Progenitor cell of endocrine pancreas (in vitro differentiated cells): ENCODE data around the gene CHST15. TPM values are rescaled to one million over a fixed set of nuclear protein-coding genes. Genes with fewer than 3 reads are reported as not detected.

ENCODE experiments used
- DNase-seq: peaks from one replicate; pipeline ENCODE4 v3.0.0; 2021; ENCODE audit warnings: low spot score; ENCODE audit not compliant: unreplicated experiment
- H3K27ac Mint-ChIP-seq: 2 replicates; pipeline ENCODE4 v1.8.0; 2021; ENCODE audit warnings: mild to moderate bottlenecking, moderate library complexity, mixed read lengths
- H3K27me3 Mint-ChIP-seq: 2 replicates; pipeline ENCODE4 v1.8.0; 2021; ENCODE audit warnings: mixed read lengths
- H3K36me3 Mint-ChIP-seq: 2 replicates; pipeline ENCODE4 v1.8.0; 2022; ENCODE audit warnings: mixed read lengths; ENCODE audit not compliant: insufficient read depth
- H3K4me1 Mint-ChIP-seq: 2 replicates; pipeline ENCODE4 v1.8.0; 2021; ENCODE audit warnings: low read depth, mixed read lengths
- H3K4me3 Mint-ChIP-seq: 2 replicates; pipeline ENCODE4 v1.8.0; 2021; ENCODE audit warnings: low read depth, mild to moderate bottlenecking, moderate library complexity, mixed read lengths
- H3K9me3 Mint-ChIP-seq: 2 replicates; pipeline ENCODE4 v1.8.0; 2021; ENCODE audit warnings: low read depth, mixed read lengths
- total RNA-seq: library from RNA; stranded (reverse); gene quantifications from 2 replicates; pipeline ENCODE4 v1.2.1, GENCODE V29; 2021
- TF ChIP-seq, protein P1 (sequence below): fragments of 200-600 bp; sonication (generic); IDR thresholded peaks from one replicate; pipeline ENCODE4 v1.5.0; 2021; ENCODE audit warnings: antibody characterized with exemption, mild to moderate bottlenecking; ENCODE audit not compliant: unreplicated experiment

Gene CHST15
- total RNA-seq, 1 donor from 2014 or later = 7.9 TPM

DNA sequence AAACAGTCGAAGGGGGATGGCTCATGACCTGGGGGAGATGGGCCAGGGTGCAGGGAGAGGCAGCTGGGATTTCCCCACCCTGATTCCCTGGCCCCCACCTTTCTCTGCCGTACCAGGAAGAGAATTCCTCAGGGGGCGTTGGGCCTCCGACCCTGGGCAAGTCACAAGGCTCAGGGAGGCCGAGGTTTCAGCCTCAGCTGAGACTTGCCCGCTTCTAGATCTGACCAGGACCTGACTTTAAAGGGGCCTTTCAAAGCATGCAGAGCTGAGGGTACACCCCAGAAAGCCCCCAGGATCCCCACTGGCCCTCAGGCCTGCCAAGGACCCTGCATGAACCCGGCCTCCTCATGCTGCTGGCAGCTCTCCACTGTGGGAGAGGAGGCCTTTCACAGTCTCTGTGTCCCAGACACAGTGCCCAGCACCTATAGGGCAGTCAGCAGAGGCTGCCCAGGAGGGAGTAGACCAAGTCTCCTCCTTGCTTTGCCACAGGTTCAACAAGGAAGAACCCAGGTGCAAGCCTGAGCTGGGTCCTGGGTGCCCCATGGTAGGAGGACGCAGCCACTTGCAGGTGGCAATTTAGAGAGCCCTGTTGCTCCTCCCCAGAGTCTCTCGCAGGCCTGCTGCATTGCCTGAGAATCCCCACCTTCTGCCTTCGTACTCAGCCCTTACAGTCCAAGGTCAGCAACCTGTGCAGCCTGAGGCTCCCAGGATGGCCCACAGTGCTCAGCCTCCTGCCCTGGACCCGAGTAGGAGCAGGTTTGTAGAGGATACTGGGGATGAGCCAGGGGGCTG lies 89.3 kb downstream of the CHST15 start:
- no peak for DNase-seq
- TF ChIP-seq, protein P1, sequence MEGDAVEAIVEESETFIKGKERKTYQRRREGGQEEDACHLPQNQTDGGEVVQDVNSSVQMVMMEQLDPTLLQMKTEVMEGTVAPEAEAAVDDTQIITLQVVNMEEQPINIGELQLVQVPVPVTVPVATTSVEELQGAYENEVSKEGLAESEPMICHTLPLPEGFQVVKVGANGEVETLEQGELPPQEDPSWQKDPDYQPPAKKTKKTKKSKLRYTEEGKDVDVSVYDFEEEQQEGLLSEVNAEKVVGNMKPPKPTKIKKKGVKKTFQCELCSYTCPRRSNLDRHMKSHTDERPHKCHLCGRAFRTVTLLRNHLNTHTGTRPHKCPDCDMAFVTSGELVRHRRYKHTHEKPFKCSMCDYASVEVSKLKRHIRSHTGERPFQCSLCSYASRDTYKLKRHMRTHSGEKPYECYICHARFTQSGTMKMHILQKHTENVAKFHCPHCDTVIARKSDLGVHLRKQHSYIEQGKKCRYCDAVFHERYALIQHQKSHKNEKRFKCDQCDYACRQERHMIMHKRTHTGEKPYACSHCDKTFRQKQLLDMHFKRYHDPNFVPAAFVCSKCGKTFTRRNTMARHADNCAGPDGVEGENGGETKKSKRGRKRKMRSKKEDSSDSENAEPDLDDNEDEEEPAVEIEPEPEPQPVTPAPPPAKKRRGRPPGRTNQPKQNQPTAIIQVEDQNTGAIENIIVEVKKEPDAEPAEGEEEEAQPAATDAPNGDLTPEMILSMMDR = no peak
- Mint-ChIP-seq H3K4me3 (no peak overlapping the region), H3K9me3 (no peaks in the 10 kb centered on the region), H3K27ac (no peak overlapping the region), H3K36me3 (no peaks in the 10 kb centered on the region), H3K4me1 (peaks cover 2% of the 10 kb centered on the region), H3K27me3 (no peaks in the 10 kb centered on the region)

DNA sequence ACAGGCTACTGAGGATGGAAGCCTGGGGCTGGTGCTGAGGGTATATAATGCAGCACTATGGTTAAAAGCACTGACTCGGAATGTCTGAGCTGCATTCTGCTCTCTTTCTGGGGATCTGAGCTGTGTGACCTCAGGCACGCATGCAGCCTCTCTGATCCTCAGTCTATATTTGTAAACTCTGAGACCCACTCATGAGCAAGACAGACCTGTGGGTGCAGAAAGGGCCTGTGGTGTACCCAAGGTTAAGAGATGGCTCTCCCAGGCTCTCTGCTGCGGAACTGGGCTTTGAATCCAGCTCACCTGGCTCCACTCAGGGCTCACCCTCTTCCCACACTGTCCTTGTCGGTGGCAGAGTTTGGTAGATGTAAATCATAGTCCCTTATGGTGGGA lies 89.9 kb downstream of the CHST15 start:
- TF ChIP-seq, protein P1 = no peak
- DNase-seq = no peak
- Mint-ChIP-seq H3K9me3 (no peaks in the 10 kb centered on the region), H3K4me3 (no peak overlapping the region), H3K4me1 (peaks cover 2% of the 10 kb centered on the region), H3K36me3 (no peaks in the 10 kb centered on the region), H3K27ac (no peak overlapping the region), H3K27me3 (peaks cover 4% of the 10 kb centered on the region)

DNA sequence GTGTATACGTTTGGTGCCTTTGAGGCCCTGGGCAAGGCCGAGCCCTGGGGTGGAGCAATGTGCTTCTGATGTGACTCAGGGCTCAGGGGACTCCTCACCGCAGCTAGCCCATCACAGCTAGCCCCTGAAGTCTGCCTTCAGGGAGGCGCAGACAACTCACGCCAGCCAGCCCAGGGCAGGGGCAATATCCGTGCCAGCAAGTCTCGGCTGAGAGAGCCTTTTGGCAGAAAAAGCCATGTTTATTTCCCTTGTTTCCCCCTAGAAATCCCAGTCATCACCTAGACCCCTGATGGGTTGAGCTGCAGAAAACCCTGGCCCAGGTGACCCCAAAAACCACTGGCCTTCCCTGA lies 90.4 kb downstream of the CHST15 start:
- no peak overlapping the region for H3K4me3 Mint-ChIP-seq
- H3K9me3 Mint-ChIP-seq = no peaks in the 10 kb centered on the region
- no peaks in the 10 kb centered on the region for H3K36me3 Mint-ChIP-seq
- TF ChIP-seq, protein P1 = no peak
- H3K4me1 Mint-ChIP-seq = peaks cover 2% of the 10 kb centered on the region
- no peak for DNase-seq
- no peak overlapping the region for H3K27ac Mint-ChIP-seq
- peaks cover 4% of the 10 kb centered on the region for H3K27me3 Mint-ChIP-seq

DNA sequence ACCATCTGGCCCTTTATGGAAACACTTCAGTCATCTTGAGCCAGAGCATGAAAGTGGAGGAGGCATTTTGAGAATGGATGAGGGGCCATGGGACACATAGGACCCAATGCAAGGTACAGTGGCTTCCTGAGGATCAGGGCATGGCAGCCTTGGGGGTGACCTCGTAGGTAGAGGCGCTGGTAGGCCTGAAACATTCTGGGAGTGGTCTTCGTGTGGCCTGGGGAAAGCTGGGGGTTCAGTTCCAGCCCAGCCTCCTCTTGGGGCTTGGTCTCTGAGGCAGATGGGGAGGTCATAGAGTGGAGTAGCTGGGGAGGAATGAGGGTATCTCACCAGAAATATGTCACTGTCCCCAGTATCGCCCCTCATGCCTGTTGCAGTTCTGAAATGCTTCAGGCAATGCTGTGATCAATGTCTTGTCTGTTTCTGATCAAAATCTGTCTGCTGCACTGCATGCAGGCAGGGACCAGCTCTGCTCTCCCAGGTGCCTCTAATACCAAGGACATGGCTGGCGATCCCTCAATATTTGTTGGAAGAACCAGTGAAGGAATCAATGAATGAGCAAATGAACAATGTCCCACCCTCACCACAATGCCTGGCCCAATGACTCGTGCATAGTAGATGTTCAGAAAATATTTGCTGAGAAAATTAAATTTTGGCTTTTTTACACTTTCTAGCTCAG lies 90.9 kb downstream of the CHST15 start:
- no peak overlapping the region for H3K27ac Mint-ChIP-seq
- peaks cover 2% of the 10 kb centered on the region for H3K4me1 Mint-ChIP-seq
- DNase-seq = no peak
- TF ChIP-seq, protein P1 = no peak
- H3K36me3 Mint-ChIP-seq = no peaks in the 10 kb centered on the region
- no peak overlapping the region for H3K4me3 Mint-ChIP-seq
- H3K27me3 Mint-ChIP-seq = peaks cover 7% of the 10 kb centered on the region
- no peaks in the 10 kb centered on the region for H3K9me3 Mint-ChIP-seq

DNA sequence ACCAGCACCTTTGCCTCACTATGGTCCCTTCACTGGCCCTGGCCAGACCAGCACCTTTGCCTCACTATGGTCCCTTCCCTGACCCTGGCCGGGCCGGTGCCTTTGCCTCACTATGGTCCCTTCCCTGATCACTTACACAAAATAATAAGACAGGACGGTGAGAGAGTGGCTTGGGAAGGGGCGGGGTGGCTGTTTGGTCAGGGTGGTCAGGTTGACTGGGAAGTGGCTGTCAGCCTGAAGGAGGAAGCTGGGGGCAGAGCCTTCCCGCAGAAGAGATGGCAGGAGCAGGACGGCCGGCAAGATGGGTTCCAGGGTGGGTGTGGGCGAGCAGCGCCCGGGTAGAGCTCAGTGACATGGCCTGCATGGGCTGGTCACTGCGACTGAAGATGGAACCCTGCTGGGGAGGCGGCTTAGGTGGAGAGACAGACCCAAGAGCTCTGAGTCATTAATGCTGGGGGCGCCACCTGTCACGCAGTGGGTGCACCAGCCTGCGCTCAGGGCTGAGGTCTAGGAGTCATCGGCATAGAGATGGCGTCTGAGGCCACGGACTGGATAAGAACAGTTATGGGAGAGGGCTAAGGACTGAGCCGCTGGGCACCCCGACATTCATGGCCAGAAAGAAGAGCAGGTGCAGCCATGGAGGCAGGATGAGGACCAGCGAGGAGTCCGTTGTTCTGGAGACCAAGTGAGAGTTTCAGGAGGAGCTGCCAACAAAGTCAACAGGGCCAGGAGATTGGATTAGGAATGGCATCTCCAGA lies 91.8 kb downstream of the CHST15 start:
- Mint-ChIP-seq H3K36me3 (no peaks in the 10 kb centered on the region), H3K27ac (no peak overlapping the region), H3K4me3 (no peak overlapping the region), H3K27me3 (peaks cover 13% of the 10 kb centered on the region), H3K4me1 (peaks cover 2% of the 10 kb centered on the region), H3K9me3 (no peaks in the 10 kb centered on the region)
- TF ChIP-seq, protein P1 = no peak
- DNase-seq = no peak
